ENCODE data around the gene DKKL1. TPM values are rescaled to one million over a fixed set of nuclear protein-coding genes. Genes with fewer than 3 reads are reported as not detected.

Gene DKKL1
- total and polyA plus RNA-seq, 2 experiments from 2014 or later: 0.76 to 2.9 TPM

GRCh38 chr19:49357186-49357585 lies 6.5 kb upstream of the DKKL1 start:
- no peak overlapping the region for H3K27ac Mint-ChIP-seq
- H3K27me3 ChIP-seq (ENCODE audit: insufficient read depth): no peaks in the 10 kb centered on the region
- no peaks in the 10 kb centered on the region for H3K9me2 ChIP-seq (ENCODE audit: insufficient read depth)
- peaks cover 5% of the 10 kb centered on the region; the same call in 2 of the 3 replicates for H3K9me3 Mint-ChIP-seq
- H2AFZ ChIP-seq: no peak overlapping the region
- no peaks in the 10 kb centered on the region; the same call in 1 of the 2 replicates for H4K20me1 ChIP-seq (replicated peaks; ENCODE audit: insufficient read depth)
- TF ChIP-seq EZH2 (IDR thresholded peaks at IDR 0.05; ENCODE audit: low read depth, unreplicated experiment) (no peak), STAT1 (IDR thresholded peaks at IDR 0.05; ENCODE audit: unreplicated experiment) (no peak), CREB1 (CRISPR knock-in tag; IDR thresholded peaks at IDR 0.05; ENCODE audit: low read depth) (no peak), ZNF114 (CRISPR knock-in tag; IDR thresholded peaks at IDR 0.05) (no peak), POLR2AphosphoS5 (IDR thresholded peaks at IDR 0.05; ENCODE audit: low read depth) (no peak), EZH2phosphoT487 (IDR thresholded peaks at IDR 0.05; ENCODE audit: unreplicated experiment) (no peak), ZNF331 (CRISPR knock-in tag; IDR thresholded peaks at IDR 0.05; ENCODE audit: low read depth) (no peak), ZNF462 (CRISPR knock-in tag; IDR thresholded peaks at IDR 0.05) (no peak), CTCF (conservative IDR thresholded peaks at IDR 0.05; ENCODE audit: low read depth in 2 of 2) (no peak), REST (IDR thresholded peaks at IDR 0.05; ENCODE audit: unreplicated experiment) (no peak), NANOG (IDR thresholded peaks at IDR 0.05; ENCODE audit: borderline replicate concordance) (no peak), ETS1 (IDR thresholded peaks at IDR 0.05) (no peak), JUNB (IDR thresholded peaks at IDR 0.05; ENCODE audit: unreplicated experiment) (no peak)
- ATAC-seq: no peak
- no peaks in the 10 kb centered on the region for H3F3A ChIP-seq (replicated peaks; ENCODE audit: low read depth)
- H3K27ac ChIP-seq (ENCODE audit: low read depth): no peak overlapping the region
- H3K36me3 Mint-ChIP-seq (ENCODE audit: low read depth): peaks cover 79% of the 10 kb centered on the region
- H3K4me2 ChIP-seq: no peak overlapping the region
- DNase-seq (ENCODE audit: low spot score): no peak
- peaks cover 32% of the 10 kb centered on the region for H3K79me2 ChIP-seq (replicated peaks; ENCODE audit: insufficient read depth)
- H3K4me1 ChIP-seq (ENCODE audit: insufficient read depth): peaks cover 5% of the 10 kb centered on the region; the same call in 1 of the 2 replicates
- H3K36me3 ChIP-seq (ENCODE audit: insufficient read depth): peaks cover 33% of the 10 kb centered on the region
- H3K4me3 ChIP-seq: no peak overlapping the region
- no peak overlapping the region for H3K4me3 Mint-ChIP-seq
- H3K27me3 Mint-ChIP-seq (ENCODE audit: insufficient read depth, low read depth, poor library complexity): peaks cover 25% of the 10 kb centered on the region
- peaks cover 22% of the 10 kb centered on the region for H3K4me1 Mint-ChIP-seq

All from GM23338 (cell line).